CD4-positive, alpha-beta T cell treated with Interleukin-15 for 4 hours (primary cell): ENCODE data around the gene PTGES.

Experiments used
- DNase-seq: peaks from one replicate; pipeline ENCODE4 v3.0.0-alpha.2; 2020; ENCODE audit warnings: low spot score

Gene PTGES

DNA sequence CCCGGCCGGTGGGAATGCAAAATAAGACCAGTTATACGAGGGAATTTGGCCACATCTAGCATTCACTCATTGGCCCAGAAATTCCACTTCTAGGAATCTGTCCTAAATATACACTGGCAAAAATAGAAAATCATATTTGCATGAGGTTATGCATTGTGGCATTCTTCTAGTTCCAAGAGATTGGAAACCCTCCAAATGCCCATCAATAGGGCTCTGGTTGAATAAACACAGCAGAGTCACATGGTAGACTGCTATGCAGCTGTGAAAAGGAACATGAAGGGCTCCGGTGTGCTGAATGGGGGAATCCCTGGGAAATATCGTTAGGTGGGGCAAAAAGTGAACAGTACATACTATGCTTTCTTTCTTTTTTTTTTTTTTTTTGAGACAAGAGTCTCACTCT is 36.8 kb downstream of the PTGES start:
- no peak for DNase-seq

GRCh38 chr9:129714511-129715061 is 38.3 kb downstream of the PTGES start:
- DNase-seq = no peak

DNA sequence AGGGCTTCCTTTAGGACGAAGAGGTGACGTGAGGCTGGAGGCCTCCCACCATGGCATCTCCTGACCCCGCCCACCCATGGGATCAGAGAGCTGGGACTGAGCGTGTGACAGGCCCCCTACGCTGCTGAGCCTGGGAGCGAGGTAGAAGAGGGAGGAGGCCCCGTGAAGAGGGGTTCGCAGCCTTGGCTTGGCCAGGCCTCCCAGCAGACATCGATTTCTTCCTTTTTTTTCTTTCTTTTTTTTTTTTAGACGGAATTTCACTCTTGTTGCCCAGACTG is 39.5 kb downstream of the PTGES start:
- DNase-seq = no peak

GRCh38 chr9:129712634-129713401 is 40.0 kb downstream of the PTGES start:
- DNase-seq = no peak

- DNase-seq = no peak
Measured at GRCh38 chr9:129710169-129710453, 42.7 kb downstream of the PTGES start.

GRCh38 chr9:129709438-129710168 is 43.2 kb downstream of the PTGES start:
- no peak for DNase-seq

GRCh38 chr9:129708793-129709192 is 44.0 kb downstream of the PTGES start:
- DNase-seq = no peak

- no peak for DNase-seq
Measured at GRCh38 chr9:129704807-129705206, 48.0 kb downstream of the PTGES start.

DNA sequence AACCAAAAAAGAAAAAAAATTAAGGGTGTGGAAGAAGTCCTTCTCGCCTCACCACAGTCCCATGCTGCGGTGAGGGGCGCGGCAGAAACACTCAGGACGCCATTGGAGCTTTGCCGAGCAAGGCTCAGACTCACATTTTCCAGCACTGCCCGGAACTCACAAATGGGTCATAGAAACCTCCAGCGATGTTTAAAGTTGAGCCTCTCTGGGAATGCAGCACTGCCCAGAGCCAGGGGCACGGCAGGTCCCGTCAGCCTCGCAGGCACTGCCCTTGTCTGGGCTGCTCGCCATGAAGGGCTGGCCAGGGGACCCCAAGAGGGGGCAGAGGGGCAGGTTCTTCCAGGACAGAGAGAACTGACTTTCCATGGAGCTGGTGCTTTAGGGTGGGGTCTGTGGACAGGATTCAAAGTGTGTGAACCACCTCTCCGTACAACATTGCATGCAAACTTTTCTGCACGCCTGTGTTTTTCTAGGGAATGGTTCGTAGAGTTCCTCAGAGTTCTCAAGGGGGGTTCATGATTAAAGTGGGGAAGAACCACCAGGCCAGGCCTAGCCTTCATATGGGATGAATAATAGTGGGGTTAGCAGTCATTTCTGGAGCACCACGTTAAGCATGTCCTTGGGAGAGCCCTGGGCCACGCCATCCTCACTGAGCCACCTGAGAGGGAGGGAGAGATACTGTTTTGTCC is 49.0 kb downstream of the PTGES start:
- DNase-seq = no peak

GRCh38 chr9:129702589-129703520 is 50.0 kb downstream of the PTGES start:
- DNase-seq = no peak

GRCh38 chr9:129701549-129701948 is 51.3 kb downstream of the PTGES start:
- no peak for DNase-seq

GRCh38 chr9:129701054-129701453 is 51.8 kb downstream of the PTGES start:
- DNase-seq = no peak

DNA sequence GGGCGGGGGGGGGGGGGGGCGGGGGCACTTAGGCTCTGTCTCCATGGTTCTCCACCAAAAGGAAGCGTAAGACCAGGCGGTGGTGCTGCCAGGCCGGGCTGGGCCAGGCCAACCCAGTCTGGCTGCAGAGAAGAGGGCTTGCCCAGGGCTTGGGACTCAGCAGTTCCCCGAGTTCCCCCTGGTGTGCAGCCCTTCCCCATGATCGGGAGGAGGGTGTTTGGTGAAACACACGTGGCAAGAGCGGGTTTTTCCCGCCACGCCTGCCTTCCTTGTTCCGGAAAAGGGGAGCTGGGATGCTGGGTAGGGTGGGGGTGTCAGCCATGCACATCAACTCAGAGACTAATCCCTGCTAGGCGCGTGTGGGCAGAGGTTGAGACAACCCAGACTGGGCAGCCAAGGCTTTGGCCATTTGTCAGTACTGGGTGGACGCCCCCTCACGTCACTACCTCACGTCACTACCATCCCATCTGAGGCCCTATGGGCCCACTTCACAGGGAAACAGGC is 54.5 kb downstream of the PTGES start:
- no peak for DNase-seq

GRCh38 chr9:129697656-129698253 is 55.1 kb downstream of the PTGES start:
- no peak for DNase-seq

- DNase-seq = no peak
Measured at GRCh38 chr9:129696944-129697655, 55.7 kb downstream of the PTGES start.

DNA sequence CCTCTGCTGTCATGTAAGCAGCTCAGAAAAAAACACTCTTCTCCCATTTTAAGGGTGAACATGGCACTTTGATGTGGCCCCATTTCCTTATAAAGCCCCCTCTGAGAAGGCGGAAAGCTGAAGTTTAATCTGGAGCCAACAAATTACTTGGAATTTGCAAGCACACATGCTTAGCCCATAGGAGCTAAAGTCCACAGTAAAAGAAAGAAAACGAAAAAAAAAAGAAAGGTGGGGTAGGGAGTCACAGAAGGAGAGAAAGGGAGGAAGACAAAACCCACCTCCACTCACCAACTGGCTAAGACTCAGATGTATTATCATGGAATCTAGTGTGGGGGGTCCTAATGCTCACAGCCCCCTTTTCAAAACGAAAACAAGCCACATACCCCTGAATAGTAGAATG is 57.0 kb downstream of the PTGES start:
- DNase-seq = no peak

DNA sequence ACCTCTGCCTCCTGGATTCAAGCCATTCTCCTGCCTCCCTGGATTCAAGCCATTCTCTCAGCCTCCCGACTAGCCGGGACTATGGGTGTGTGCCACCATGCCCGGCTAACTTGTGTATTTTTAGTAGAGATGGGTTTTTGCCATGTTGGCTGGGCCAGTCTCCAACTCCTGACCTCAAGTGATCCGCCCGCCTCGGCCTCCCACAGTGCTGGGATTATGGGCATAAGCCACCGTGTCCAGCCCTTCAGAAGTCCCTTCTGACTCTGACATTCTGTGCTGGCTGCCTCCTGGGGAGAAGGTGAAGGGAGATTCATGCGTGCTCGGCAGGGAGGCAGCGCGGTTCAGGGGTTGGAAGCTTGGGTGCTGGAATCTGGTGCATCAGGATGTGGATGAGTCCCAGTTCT is 58.6 kb downstream of the PTGES start:
- DNase-seq = no peak

DNA sequence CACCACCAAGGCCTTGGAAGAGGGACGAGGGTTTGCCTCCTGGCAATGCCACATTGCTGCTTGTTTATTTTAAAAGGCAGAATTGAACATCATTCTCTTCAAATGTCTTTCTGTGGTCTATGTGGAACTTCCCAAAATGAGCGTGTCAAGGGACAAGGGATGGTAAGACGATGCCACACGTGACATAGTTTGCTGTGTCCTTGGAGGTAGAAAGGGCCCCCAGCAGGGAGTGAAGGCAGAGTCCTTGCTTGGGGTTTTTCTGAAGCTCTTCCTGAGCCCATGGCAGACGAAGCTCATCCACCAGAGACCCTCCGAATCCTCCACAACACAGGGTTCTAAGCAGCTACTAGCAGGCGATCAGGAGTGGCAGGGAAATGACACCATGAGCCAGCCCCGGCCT is 59.1 kb downstream of the PTGES start:
- DNase-seq = no peak

DNA sequence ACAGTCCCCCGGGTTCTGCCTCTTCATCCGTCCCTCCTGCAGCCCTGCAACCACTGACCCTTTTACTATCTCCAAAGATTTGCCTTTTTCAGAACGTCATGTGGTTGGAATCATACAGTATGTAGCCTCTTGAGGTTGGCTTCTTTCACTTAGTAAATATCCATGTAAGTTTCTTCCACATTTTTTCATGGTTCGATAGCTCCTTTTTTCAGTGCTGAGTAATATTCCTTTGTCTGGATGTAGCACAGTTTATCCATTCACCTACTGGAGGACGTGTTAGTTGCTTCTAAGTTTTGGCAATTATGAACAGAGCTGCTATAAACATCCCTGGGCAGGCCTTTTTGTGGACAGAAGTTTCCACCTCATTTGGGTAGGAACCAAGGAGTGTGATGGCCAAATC is 60.3 kb downstream of the PTGES start:
- no peak for DNase-seq
